K562 (cell line): ENCODE measurements around the gene ACAP3. TPM values are rescaled to one million over a fixed set of nuclear protein-coding genes. Genes with fewer than 3 reads are reported as not detected.

Source experiments
- ARHGAP35 ChIP-seq: fragments of 450-650 bp; IDR thresholded peaks from 2 replicates; pipeline ENCODE4 v1.6.1; 2018; ENCODE audit not compliant: partially characterized antibody
- ATF3 ChIP-seq, 2 experiments: fragments of 450-650 bp in 1 of 2; sonication (generic) in 1 of 2; formaldehyde crosslinking in 1 of 2; IDR thresholded peaks in 1 of 2; conservative IDR thresholded peaks in 1 of 2; 2 replicates each; pipeline versions ENCODE4 v1.6.1 to v1.8.1; 2016 to 2023; ENCODE audit warnings: mild to moderate bottlenecking in 2 of 2, moderate library complexity in 2 of 2, inconsistent platforms in 1 of 2, missing genetic modification reagents in 1 of 2
- ATF7 ChIP-seq: fragments of 450-650 bp; IDR thresholded peaks from 2 replicates; pipeline ENCODE4 v1.7.1; 2014; ENCODE audit warnings: mild to moderate bottlenecking, moderate library complexity
- BRD4 ChIP-seq: fragments of 200-600 bp; sonication (generic); IDR thresholded peaks from 2 replicates; pipeline ENCODE4 v1.6.1; 2017; ENCODE audit warnings: inconsistent platforms
- CBX3 ChIP-seq, 2 experiments: IDR thresholded peaks; 1 replicate in 1 of 2; 2 replicates in 1 of 2; pipeline ENCODE4 v1.6.1; 2012; ENCODE audit warnings: inconsistent platforms in 2 of 2, low read length in 2 of 2, borderline replicate concordance in 1 of 2, control low read depth in 1 of 2
- DACH1 ChIP-seq: fragments of 450-650 bp; IDR thresholded peaks from 2 replicates; pipeline ENCODE4 v1.6.1; 2018; ENCODE audit not compliant: partially characterized antibody
- GTF3C2 ChIP-seq: IDR thresholded peaks from 3 replicates; pipeline ENCODE4 v1.6.1; 2011; ENCODE audit warnings: borderline replicate concordance, mild to moderate bottlenecking, moderate library complexity; ENCODE audit not compliant: insufficient read length; ENCODE audit errors: extremely low read depth
- HNRNPLL ChIP-seq: fragments of 200-400 bp; formaldehyde crosslinking; IDR thresholded peaks from 2 replicates; pipeline ENCODE4 v1.6.1; 2017; ENCODE audit warnings: low read length, low read depth, mild to moderate bottlenecking; ENCODE audit not compliant: poor library complexity, severe bottlenecking
- IRF1 ChIP-seq: sonication (generic); formaldehyde crosslinking; IDR thresholded peaks from 2 replicates; pipeline ENCODE4 v1.8.0; 2022; ENCODE audit warnings: missing genetic modification reagents, mild to moderate bottlenecking, borderline replicate concordance
- L3MBTL2 ChIP-seq: fragments of 450-650 bp; IDR thresholded peaks from 2 replicates; pipeline ENCODE4 v1.6.1; 2016; ENCODE audit warnings: mild to moderate bottlenecking, moderate library complexity
- POLR2B ChIP-seq: fragments of 450-650 bp; IDR thresholded peaks from 2 replicates; pipeline ENCODE4 v1.6.1; 2018; ENCODE audit warnings: low read depth; ENCODE audit not compliant: partially characterized antibody
- SIN3A ChIP-seq, 2 experiments: fragments of 150-350 bp in 1 of 2; IDR thresholded peaks; 2 replicates each; pipeline ENCODE4 v1.6.1; 2011 to 2016; ENCODE audit warnings: borderline replicate concordance in 2 of 2, low read depth in 2 of 2, low read length in 2 of 2, mild to moderate bottlenecking in 2 of 2, moderate library complexity in 2 of 2; ENCODE audit not compliant: control insufficient read depth in 1 of 2
- SRF ChIP-seq, 2 experiments: fragments of 250-450, 450-650 bp in 1 of 2; sonication (Bioruptor Pico) in 1 of 2; sonication (generic) in 1 of 2; formaldehyde crosslinking; IDR thresholded peaks; 2 replicates each; pipeline versions ENCODE4 v1.5.0 to v1.5.1; 2020 to 2022; ENCODE audit warnings: mild to moderate bottlenecking in 1 of 2, missing genetic modification reagents in 1 of 2
- THAP12 ChIP-seq: fragments of 250-450 bp; sonication (Bioruptor Pico); IDR thresholded peaks from 2 replicates; pipeline ENCODE4 v1.9.0; 2021; ENCODE audit warnings: mild to moderate bottlenecking, inconsistent platforms
- ZBED1 ChIP-seq: IDR thresholded peaks from 2 replicates; pipeline ENCODE4 v1.6.1; 2014
- ZBTB12 ChIP-seq: fragments of 250-450 bp; sonication (Bioruptor Pico); IDR thresholded peaks from 2 replicates; pipeline ENCODE4 v1.4.0; 2020
- ZNF282 ChIP-seq: sonication (generic); formaldehyde crosslinking; IDR thresholded peaks from 2 replicates; pipeline ENCODE4 v1.8.1; 2023; ENCODE audit warnings: missing genetic modification reagents
- polyA plus RNA-seq, 8 experiments: library from polyadenylated mRNA; depleted of rRNA in 4 of 8; stranded (reverse) in 5 of 8; unstranded in 3 of 8; fragments of >200 nt; fragmentation: Nextera tagmentation in 2 of 8; fragmentation: Illumina TruSeq in 1 of 8; extraction: Ambion mirVana in 2 of 8; extraction: Trizol in 1 of 8; gene quantifications; 2 replicates each; pipeline versions ENCODE4 v1.2.1 to v1.2.3, GENCODE V29; 2011 to 2014; ENCODE audit warnings: inconsistent platforms in 1 of 8, missing spikeins in 1 of 8
- total RNA-seq, 7 experiments: library from RNA; depleted of rRNA in 6 of 7; stranded (reverse); fragments of >200 nt in 6 of 7; fragmentation: Illumina TruSeq in 2 of 7; extraction: Trizol in 2 of 7; gene quantifications; 2 replicates each; pipeline versions ENCODE4 v1.2.1 to v1.2.3, GENCODE V29; 2011 to 2021; ENCODE audit warnings: low replicate concordance in 1 of 7

The ACAP3 gene
- total and polyA plus RNA-seq, 9 of the 15 experiments (the other 6 are each of a cell fraction or from before 2014, with no cell fraction given): 0.01 to 49.0 (median 12.0) TPM

GRCh38 chr1:1307923-1308755, at the start of gene ACAP3, which contains the start of gene PUSL1 (continued):
- peak; percentile 31 for TF ChIP-seq GTF3C2
- peak; percentile 62 for TF ChIP-seq HNRNPLL
- TF ChIP-seq POLR2B: peak; percentile 21
- TF ChIP-seq SRF (CRISPR knock-in tag; IDR thresholded peaks at IDR 0.05): peak in 1 of 2 experiments; percentile 33; a peak in 1 of 4 replicates
- 0 out of 2 replicates have a peak, but pooled peaks have one; percentile 31 for TF ChIP-seq BRD4
- peak; percentile 26 for TF ChIP-seq DACH1
- 0 out of 2 replicates have a peak, but pooled peaks have one; percentile 34 for TF ChIP-seq ZBED1
- peak; percentile 59; the same call in 1 of the 2 replicates for TF ChIP-seq L3MBTL2
- TF ChIP-seq ATF7: peak; percentile 79
- no peak for TF ChIP-seq ARHGAP35
- peak; percentile 78 to 97 for TF ChIP-seq SIN3A (IDR thresholded peaks at IDR 0.05; ENCODE audit: borderline replicate concordance in 2 of 2, control insufficient read depth in 1 of 2, low read depth in 2 of 2, low read length in 2 of 2)
- TF ChIP-seq ATF3 (IDR thresholded peaks at IDR 0.05): peak; percentile 49; the same call in 1 of the 2 replicates
- peak; percentile 83; the same call in 1 of the 2 replicates for TF ChIP-seq ATF3 (CRISPR knock-in tag; conservative IDR thresholded peaks at IDR 0.05)
- TF ChIP-seq ZNF282: peak; percentile 80; the same call in 1 of the 2 replicates
- TF ChIP-seq ZBTB12 (CRISPR knock-in tag): no peak
- TF ChIP-seq THAP12: peak; percentile 64; the same call in 1 of the 2 replicates
- TF ChIP-seq IRF1 (CRISPR knock-in tag): 0 out of 2 replicates have a peak, but pooled peaks have one; percentile 36
- TF ChIP-seq CBX3 (IDR thresholded peaks at IDR 0.05; ENCODE audit: borderline replicate concordance in 1 of 2, low read length in 2 of 2): 0 out of 3 replicates have a peak, but pooled peaks of 1 of the 2 experiments have one; percentile 34
